K562 (cell line): ENCODE data around the gene CAPN3.

Experiments
- CTCF ChIP-seq, 3 experiments: IDR thresholded peaks in 2 of 3; conservative IDR thresholded peaks in 1 of 3; 2 replicates each; pipeline ENCODE4 v1.5.1; 2011 to 2012; ENCODE audit warnings: low read length in 3 of 3, mild to moderate bottlenecking in 3 of 3, control low read depth in 2 of 3, improper control_type of control experiment in 1 of 3, inconsistent platforms in 1 of 3, low read depth in 1 of 3, mixed read lengths in 1 of 3, moderate library complexity in 1 of 3; ENCODE audit not compliant: insufficient read depth in 2 of 3
- EHMT2 ChIP-seq: fragments of 450-650 bp; IDR thresholded peaks from 2 replicates; pipeline ENCODE4 v1.6.1; 2018; ENCODE audit warnings: antibody characterized with exemption
- GATAD2A ChIP-seq: fragments of 450-650 bp; IDR thresholded peaks from 2 replicates; pipeline ENCODE4 v1.6.1; 2017
- HIVEP1 ChIP-seq: fragments of 250-450 bp; sonication (Bioruptor Pico); IDR thresholded peaks from 2 replicates; pipeline ENCODE4 v1.4.0; 2020; ENCODE audit warnings: mild to moderate bottlenecking
- KLF16 ChIP-seq: IDR thresholded peaks from 2 replicates; pipeline ENCODE4 v1.6.1; 2016; ENCODE audit warnings: antibody characterized with exemption
- MAFF ChIP-seq: IDR thresholded peaks from 2 replicates; pipeline ENCODE4 v1.6.1; 2012; ENCODE audit warnings: low read length, improper control_type of control experiment
- TAF1 ChIP-seq: IDR thresholded peaks from 2 replicates; pipeline ENCODE4 v1.6.1; 2011; ENCODE audit warnings: mild to moderate bottlenecking, low read length, moderate library complexity; ENCODE audit not compliant: insufficient read depth, control insufficient read depth, severe bottlenecking; ENCODE audit errors: extremely low read depth
- ZBTB1 ChIP-seq: sonication (generic); formaldehyde crosslinking; IDR thresholded peaks from 2 replicates; pipeline ENCODE4 v1.8.1; 2023; ENCODE audit warnings: missing genetic modification reagents, low read depth, mild to moderate bottlenecking, borderline replicate concordance
- ZNF311 ChIP-seq: fragments of 250-450 bp; sonication (Bioruptor Pico); IDR thresholded peaks from 2 replicates; pipeline ENCODE4 v1.4.0; 2020; ENCODE audit warnings: mild to moderate bottlenecking, moderate library complexity
- ZNF785 ChIP-seq: fragments of 250-450 bp; sonication (Bioruptor Pico); IDR thresholded peaks from 2 replicates; pipeline ENCODE4 v1.4.0; 2020; ENCODE audit warnings: mild to moderate bottlenecking

DNA sequence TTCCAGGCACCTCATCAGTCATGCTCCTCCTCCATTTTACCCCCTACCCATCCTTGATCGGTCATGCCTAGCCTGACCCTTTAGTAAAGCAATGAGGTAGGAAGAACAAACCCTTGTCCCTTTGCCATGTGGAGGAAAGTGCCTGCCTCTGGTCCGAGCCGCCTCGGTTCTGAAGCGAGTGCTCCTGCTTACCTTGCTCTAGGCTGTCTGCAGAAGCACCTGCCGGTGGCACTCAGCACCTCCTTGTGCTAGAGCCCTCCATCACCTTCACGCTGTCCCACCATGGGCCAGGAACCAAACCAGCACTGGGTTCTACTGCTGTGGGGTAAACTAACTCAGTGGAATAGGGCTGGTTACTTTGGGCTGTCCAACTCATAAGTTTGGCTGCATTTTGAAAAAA lies 52.6 kb downstream of the CAPN3 start:
- TF ChIP-seq ZNF785 (CRISPR knock-in tag), result no peak
- no peak for TF ChIP-seq ZBTB1 (CRISPR knock-in tag)
- TF ChIP-seq ZNF311 (CRISPR knock-in tag), result no peak
- TF ChIP-seq CTCF (IDR thresholded peaks at IDR 0.05 in 2 of 3, conservative IDR thresholded peaks at IDR 0.05 in 1 of 3; ENCODE audit: insufficient read depth in 2 of 3, low read depth in 1 of 3, low read length in 3 of 3), result no peak
- TF ChIP-seq HIVEP1 (CRISPR knock-in tag), result no peak
- no peak for TF ChIP-seq MAFF
- no peak for TF ChIP-seq TAF1
- TF ChIP-seq GATAD2A, result no peak
- no peak for TF ChIP-seq EHMT2
- no peak for TF ChIP-seq KLF16
